OCI-LY7 (cell line): Measurements from ENCODE around the gene AICDA.

Experiments used
- CTCF ChIP-seq: fragments of 200-600 bp; sonication (generic); conservative IDR thresholded peaks from 2 replicates; pipeline ENCODE4 v1.5.1; 2014; ENCODE audit warnings: mild to moderate bottlenecking, antibody characterized with exemption, low read length, moderate library complexity, mixed read lengths
- EZH2phosphoT487 ChIP-seq: fragments of 200-600 bp; sonication (generic); IDR thresholded peaks from 2 replicates; pipeline ENCODE4 v1.6.1; 2018; ENCODE audit warnings: low read depth, borderline replicate concordance, mild to moderate bottlenecking, mixed run types, antibody characterized with exemption, low read length, moderate library complexity, mixed read lengths

- TF ChIP-seq CTCF (no peak), EZH2phosphoT487 (no peak)
Measured at GRCh38 chr12:8628731-8629130, 16.1 kb upstream of the AICDA start.
